ENCODE measurements around the gene HOMER3. TPM values are rescaled to one million over a fixed set of nuclear protein-coding genes. Genes with fewer than 3 reads are reported as not detected.

Gene HOMER3
- total and polyA plus RNA-seq, 9 of the 15 experiments (the other 6 are each of a cell fraction or from before 2014, with no cell fraction given): 1.3 to 5.1 (median 3.7) TPM; not detected in 2

- Histone ChIP-seq H3K9ac (ENCODE audit: insufficient read depth in 1 of 2, low read depth in 2 of 2, low read length in 2 of 2) (no peak overlapping the region), H3K27ac (ENCODE audit: extremely low read depth, low read depth, low read length) (no peak overlapping the region), H3K4me2 (ENCODE audit: insufficient read depth, low read length) (no peak overlapping the region), H3K4me3 (no peak overlapping the region), H3K79me2 (ENCODE audit: control insufficient read depth, insufficient read depth, low read length) (no peaks in the 10 kb centered on the region), H3K36me3 (ENCODE audit: control insufficient read depth, insufficient read depth, low read length) (no peaks in the 10 kb centered on the region), H3K4me1 (replicated peaks in 1 of 2; ENCODE audit: control insufficient read depth in 2 of 2, insufficient read depth in 2 of 2, low read length in 2 of 2) (no peaks in the 10 kb centered on the region; a peak in 1 of 5 replicates), H2AFZ (ENCODE audit: low read depth, low read length) (no peak overlapping the region), H4K20me1 (replicated peaks; ENCODE audit: control insufficient read depth, insufficient read depth, low read length) (no peaks in the 10 kb centered on the region), H3K9me3 (replicated peaks; ENCODE audit: control insufficient read depth, insufficient read depth, low read depth, low read length) (no peaks in the 10 kb centered on the region), H3K27me3 (ENCODE audit: control insufficient read depth in 2 of 2, insufficient read depth in 2 of 2, low read length in 2 of 2) (peaks cover 4 to 33% of the 10 kb centered on the region in 2 experiments; a peak in 3 of 5 replicates), H3K9me1 (ENCODE audit: control insufficient read depth, insufficient read depth, low read length) (no peaks in the 10 kb centered on the region)
- FAIRE-seq (no peak), DNase-seq (ENCODE audit: extremely low read depth in 1 of 4, low spot score in 3 of 4) (no peak), ATAC-seq (no peak)
- in situ Hi-C loops (cut with MboI) (no loop called here), intact Hi-C loops (cut with micrococcal nuclease) (no loop called here)
- ChIA-PET CTCF (ENCODE audit: low intra/inter-chr PET ratio) (no interaction called here), POLR2A (no interaction called here)
- BruUV-seq (replicated peaks): no TSS peak
- no peak for TF ChIP-seq POLR2H (tag; IDR thresholded peaks at IDR 0.05; ENCODE audit: low read depth)
- no peak for TF ChIP-seq ZNF561 (CRISPR knock-in tag; conservative IDR thresholded peaks at IDR 0.05)
- TF ChIP-seq HES1 (IDR thresholded peaks at IDR 0.05; ENCODE audit: low read depth): no peak
- no peak for TF ChIP-seq ZNF146 (CRISPR knock-in tag; IDR thresholded peaks at IDR 0.05; ENCODE audit: unreplicated experiment)
- WGBS (ENCODE audit: insufficient coverage, low coverage, missing lambda C conversion rate): 0% methylated on average over 2 of the region's 2 CpGs
These were observed 14.0 kb upstream of the HOMER3 start for GRCh38 chr19:18955042-18955441.

- ATAC-seq (no peak), FAIRE-seq (no peak), DNase-seq (ENCODE audit: extremely low read depth in 1 of 4, low spot score in 3 of 4) (no peak)
- 8% methylated on average over 2 of the region's 3 CpGs for WGBS (ENCODE audit: insufficient coverage, low coverage, missing lambda C conversion rate)
- no peaks in the 10 kb centered on the region for H4K20me1 ChIP-seq (replicated peaks; ENCODE audit: control insufficient read depth, insufficient read depth, low read length)
- BruUV-seq (replicated peaks): no TSS peak
- H3K4me2 ChIP-seq (ENCODE audit: insufficient read depth, low read length): no peak overlapping the region
- no peak overlapping the region for H2AFZ ChIP-seq (ENCODE audit: low read depth, low read length)
- POLR2A ChIA-PET: no interaction called here
- intact Hi-C loops (cut with micrococcal nuclease): no loop called here
- H3K9ac ChIP-seq (ENCODE audit: insufficient read depth in 1 of 2, low read depth in 2 of 2, low read length in 2 of 2): no peak overlapping the region
- CTCF ChIA-PET (ENCODE audit: low intra/inter-chr PET ratio): no interaction called here
- no peak overlapping the region for H3K4me3 ChIP-seq
- H3K4me1 ChIP-seq (replicated peaks in 1 of 2; ENCODE audit: control insufficient read depth in 2 of 2, insufficient read depth in 2 of 2, low read length in 2 of 2): no peaks in the 10 kb centered on the region; a peak in 1 of 5 replicates
- no peaks in the 10 kb centered on the region for H3K9me3 ChIP-seq (replicated peaks; ENCODE audit: control insufficient read depth, insufficient read depth, low read depth, low read length)
- no peak for TF ChIP-seq ZNF133 (CRISPR knock-in tag; IDR thresholded peaks at IDR 0.05)
- TF ChIP-seq, protein P1, sequence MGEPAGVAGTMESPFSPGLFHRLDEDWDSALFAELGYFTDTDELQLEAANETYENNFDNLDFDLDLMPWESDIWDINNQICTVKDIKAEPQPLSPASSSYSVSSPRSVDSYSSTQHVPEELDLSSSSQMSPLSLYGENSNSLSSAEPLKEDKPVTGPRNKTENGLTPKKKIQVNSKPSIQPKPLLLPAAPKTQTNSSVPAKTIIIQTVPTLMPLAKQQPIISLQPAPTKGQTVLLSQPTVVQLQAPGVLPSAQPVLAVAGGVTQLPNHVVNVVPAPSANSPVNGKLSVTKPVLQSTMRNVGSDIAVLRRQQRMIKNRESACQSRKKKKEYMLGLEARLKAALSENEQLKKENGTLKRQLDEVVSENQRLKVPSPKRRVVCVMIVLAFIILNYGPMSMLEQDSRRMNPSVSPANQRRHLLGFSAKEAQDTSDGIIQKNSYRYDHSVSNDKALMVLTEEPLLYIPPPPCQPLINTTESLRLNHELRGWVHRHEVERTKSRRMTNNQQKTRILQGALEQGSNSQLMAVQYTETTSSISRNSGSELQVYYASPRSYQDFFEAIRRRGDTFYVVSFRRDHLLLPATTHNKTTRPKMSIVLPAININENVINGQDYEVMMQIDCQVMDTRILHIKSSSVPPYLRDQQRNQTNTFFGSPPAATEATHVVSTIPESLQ (CRISPR knock-in tag; IDR thresholded peaks at IDR 0.05): no peak
- H3K79me2 ChIP-seq (ENCODE audit: control insufficient read depth, insufficient read depth, low read length): no peaks in the 10 kb centered on the region
- H3K36me3 ChIP-seq (ENCODE audit: control insufficient read depth, insufficient read depth, low read length): no peaks in the 10 kb centered on the region
- no peak overlapping the region for H3K27ac ChIP-seq (ENCODE audit: extremely low read depth, low read depth, low read length)
- H3K9me1 ChIP-seq (ENCODE audit: control insufficient read depth, insufficient read depth, low read length): no peaks in the 10 kb centered on the region
- H3K27me3 ChIP-seq (ENCODE audit: control insufficient read depth in 2 of 2, insufficient read depth in 2 of 2, low read length in 2 of 2): peaks cover 4 to 24% of the 10 kb centered on the region in 2 experiments; a peak in 3 of 5 replicates
- in situ Hi-C loops (cut with MboI): no loop called here
These were observed 13.1 kb upstream of the HOMER3 start for GRCh38 chr19:18954094-18954493.
